GM12891 (cell line): ENCODE results near the gene SFMBT1.

Source experiments
- POLR2A ChIP-seq: IDR thresholded peaks from 2 replicates; pipeline ENCODE4 v1.6.1; 2011; ENCODE audit warnings: low read depth, low read length, control low read depth
- POLR2AphosphoS5 ChIP-seq: IDR thresholded peaks from 2 replicates; pipeline ENCODE4 v1.6.1; 2011; ENCODE audit warnings: low read depth, low read length, control low read depth
- TAF1 ChIP-seq: IDR thresholded peaks from 2 replicates; pipeline ENCODE4 v1.6.1; 2011; ENCODE audit warnings: low read depth, low read length, control low read depth

DNA sequence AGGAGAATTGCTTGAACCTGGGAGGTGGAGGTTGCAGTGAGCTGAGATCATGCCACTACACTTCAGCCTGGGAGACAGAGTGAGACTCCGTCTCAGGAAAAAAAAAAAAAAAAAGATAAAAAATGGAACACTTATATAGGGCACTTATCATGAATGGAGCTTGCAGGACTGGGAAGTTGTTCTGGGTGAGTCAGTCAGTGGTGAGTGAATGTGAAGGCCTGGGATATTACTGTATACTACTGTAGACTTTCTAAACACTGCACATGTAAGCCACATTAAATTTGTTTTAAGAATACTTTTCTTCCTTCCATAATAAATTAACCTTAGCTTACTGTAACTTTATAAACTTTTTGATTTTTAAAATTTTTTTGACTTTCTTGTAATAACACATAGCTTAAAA, 59.8 kb downstream of the SFMBT1 start:
- TF ChIP-seq POLR2A = no peak
- TF ChIP-seq POLR2AphosphoS5 = no peak
- TF ChIP-seq TAF1 = no peak
